Activated CD8-positive, alpha-beta T cell treated with anti-CD3 and anti-CD28 coated beads, Interleukin-2, amount 10 ng/mL, durations not matched to agents 7 days and 5 days (primary cell): Measurements from ENCODE around the gene PPP1R12C. TPM values are rescaled to one million over a fixed set of nuclear protein-coding genes. Genes with fewer than 3 reads are reported as not detected.

Experiments used
- ATAC-seq: fragments of 150-1000 bp; cut with Tn5 transposase; one replicate; pipeline ENCODE4 v1.10.0; 2021; ENCODE audit warnings: moderate library complexity
- CTCF ChIA-PET: fragments of 350-600 bp; sonication (Branson Sonifier 250); formaldehyde crosslinking; loops from one replicate; lab custom pipeline; 2021; ENCODE audit warnings: antibody characterized with exemption; lab: Charles Lee
- POLR2A ChIA-PET: fragments of 350-600 bp; sonication (Branson Sonifier 250); formaldehyde crosslinking; loops from one replicate; lab custom pipeline; 2021; ENCODE audit warnings: antibody characterized with exemption; lab: Charles Lee
- DNase-seq: peaks from one replicate; pipeline ENCODE4 v3.0.0-alpha.2; 2020
- H3K27ac Mint-ChIP-seq: one replicate; pipeline ENCODE4 v1.8.0; 2021; ENCODE audit warnings: mild to moderate bottlenecking, mixed read lengths
- H3K27me3 Mint-ChIP-seq: one replicate; pipeline ENCODE4 v1.8.0; 2021; ENCODE audit warnings: low read depth, mixed read lengths
- H3K36me3 Mint-ChIP-seq: one replicate; pipeline ENCODE4 v1.8.0; 2021; ENCODE audit warnings: low read depth, mixed read lengths
- H3K4me1 Mint-ChIP-seq: one replicate; pipeline ENCODE4 v1.8.0; 2021; ENCODE audit warnings: low read depth, mixed read lengths
- H3K4me3 Mint-ChIP-seq: one replicate; pipeline ENCODE4 v1.8.0; 2021; ENCODE audit warnings: mild to moderate bottlenecking, mixed read lengths
- H3K9me3 Mint-ChIP-seq: one replicate; pipeline ENCODE4 v1.8.0; 2022; ENCODE audit warnings: mixed read lengths; ENCODE audit not compliant: insufficient read depth
- total RNA-seq, 2 experiments: library from RNA; stranded (reverse); gene quantifications; one replicate each; pipeline ENCODE4 v1.2.3, GENCODE V29; 2021

Gene PPP1R12C
- total RNA-seq, 2 experiments from 2014 or later, result 137 to 142 TPM

GRCh38 chr19:55094456-55095259 lies 22.8 kb downstream of the PPP1R12C start:
- Mint-ChIP-seq H3K4me1 (peaks cover 3% of the 10 kb centered on the region), H3K27ac (no peak overlapping the region), H3K9me3 (no peaks in the 10 kb centered on the region), H3K27me3 (no peaks in the 10 kb centered on the region), H3K4me3 (no peak overlapping the region), H3K36me3 (peaks cover 14% of the 10 kb centered on the region)
- no peak for DNase-seq
- ChIA-PET CTCF (no interaction called here), POLR2A (no interaction called here)
- no peak for ATAC-seq

GRCh38 chr19:55092423-55093318 lies 24.8 kb downstream of the PPP1R12C start:
- no peak overlapping the region for H3K27ac Mint-ChIP-seq
- no peak for ATAC-seq
- CTCF ChIA-PET, result no interaction called here
- no peak overlapping the region for H3K4me3 Mint-ChIP-seq
- peaks cover 8% of the 10 kb centered on the region for H3K27me3 Mint-ChIP-seq
- H3K4me1 Mint-ChIP-seq, result peaks cover 17% of the 10 kb centered on the region
- no peaks in the 10 kb centered on the region for H3K9me3 Mint-ChIP-seq
- POLR2A ChIA-PET, result no interaction called here
- peaks cover 27% of the 10 kb centered on the region for H3K36me3 Mint-ChIP-seq
- no peak for DNase-seq

GRCh38 chr19:55091955-55092354 lies 25.5 kb downstream of the PPP1R12C start:
- Mint-ChIP-seq H3K4me1 (peaks cover 24% of the 10 kb centered on the region), H3K27me3 (peaks cover 15% of the 10 kb centered on the region), H3K36me3 (peaks cover 31% of the 10 kb centered on the region), H3K9me3 (no peaks in the 10 kb centered on the region), H3K27ac (no peak overlapping the region), H3K4me3 (no peak overlapping the region)
- no peak for ATAC-seq
- DNase-seq, result no peak
- ChIA-PET POLR2A (no interaction called here), CTCF (no interaction called here)

GRCh38 chr19:55091126-55091910 lies 26.1 kb downstream of the PPP1R12C start:
- POLR2A ChIA-PET, result no interaction called here
- ATAC-seq (no peak), DNase-seq (no peak)
- Mint-ChIP-seq H3K27ac (no peak overlapping the region), H3K9me3 (no peaks in the 10 kb centered on the region), H3K27me3 (peaks cover 17% of the 10 kb centered on the region), H3K4me3 (no peak overlapping the region), H3K4me1 (peaks cover 26% of the 10 kb centered on the region), H3K36me3 (peaks cover 31% of the 10 kb centered on the region)
- CTCF ChIA-PET, result no interaction called here

- ChIA-PET POLR2A (no interaction called here), CTCF (no interaction called here)
- no peaks in the 10 kb centered on the region for H3K9me3 Mint-ChIP-seq
- peaks cover 31% of the 10 kb centered on the region for H3K36me3 Mint-ChIP-seq
- H3K27me3 Mint-ChIP-seq, result peaks cover 23% of the 10 kb centered on the region
- DNase-seq (no peak), ATAC-seq (no peak)
- H3K4me1 Mint-ChIP-seq, result peaks cover 26% of the 10 kb centered on the region
- H3K27ac Mint-ChIP-seq, result no peak overlapping the region
- H3K4me3 Mint-ChIP-seq, result no peak overlapping the region
Observed at GRCh38 chr19:55090564-55090963, 26.9 kb downstream of the PPP1R12C start.

GRCh38 chr19:55089342-55089944 lies 28.0 kb downstream of the PPP1R12C start:
- Mint-ChIP-seq H3K4me3 (no peak overlapping the region), H3K36me3 (peaks cover 26% of the 10 kb centered on the region), H3K27me3 (peaks cover 31% of the 10 kb centered on the region), H3K4me1 (peaks cover 26% of the 10 kb centered on the region), H3K27ac (no peak overlapping the region), H3K9me3 (no peaks in the 10 kb centered on the region)
- ChIA-PET CTCF (interaction anchor here (0.8 to 2.2 kb wide), 7 partner anchors 9 to 415 kb away, joined by 3 to 10 read pairs (median 5); partner anchors contain the start of gene PPP1R12C), POLR2A (no interaction called here)
- DNase-seq (no peak), ATAC-seq (no peak)

- DNase-seq, result peak; percentile 80
- Mint-ChIP-seq H3K36me3 (peaks cover 26% of the 10 kb centered on the region), H3K27ac (peak overlapping the region; percentile 43), H3K27me3 (peaks cover 35% of the 10 kb centered on the region), H3K4me1 (peaks cover 26% of the 10 kb centered on the region), H3K9me3 (no peaks in the 10 kb centered on the region), H3K4me3 (peak overlapping the region; percentile 31)
- ChIA-PET POLR2A (no interaction called here), CTCF (interaction anchor here (0.7 to 2.2 kb wide), 21 partner anchors 8 to 700 kb away, joined by 3 to 10 read pairs (median 4); partner anchors contain the start of genes KMT5C, PPP1R12C and TMEM238)
- peak; percentile 28 for ATAC-seq
Observed at GRCh38 chr19:55088543-55089341, 28.7 kb downstream of the PPP1R12C start.

GRCh38 chr19:55088021-55088451 lies 29.4 kb downstream of the PPP1R12C start:
- Mint-ChIP-seq H3K9me3 (no peaks in the 10 kb centered on the region), H3K4me3 (peak overlapping the region; percentile 31), H3K4me1 (peaks cover 26% of the 10 kb centered on the region), H3K36me3 (peaks cover 26% of the 10 kb centered on the region), H3K27me3 (peaks cover 38% of the 10 kb centered on the region), H3K27ac (peak overlapping the region; percentile 43)
- DNase-seq (no peak), ATAC-seq (no peak)
- ChIA-PET CTCF (interaction anchor here (0.7 to 2.2 kb wide), 17 partner anchors 8 to 700 kb away, joined by 3 to 10 read pairs (median 4); partner anchors contain the start of genes KMT5C and TMEM238), POLR2A (no interaction called here)

- H3K4me3 Mint-ChIP-seq, result no peak overlapping the region
- ChIA-PET POLR2A (no interaction called here), CTCF (interaction anchor here (0.8 to 2.2 kb wide), 10 partner anchors 7 to 380 kb away, joined by 4 to 10 read pairs (median 6); partner anchors contain the start of gene KMT5C)
- H3K36me3 Mint-ChIP-seq, result peaks cover 27% of the 10 kb centered on the region
- peaks cover 43% of the 10 kb centered on the region for H3K27me3 Mint-ChIP-seq
- DNase-seq (no peak), ATAC-seq (no peak)
- no peaks in the 10 kb centered on the region for H3K9me3 Mint-ChIP-seq
- H3K27ac Mint-ChIP-seq, result no peak overlapping the region
- peaks cover 27% of the 10 kb centered on the region for H3K4me1 Mint-ChIP-seq
Observed at GRCh38 chr19:55087542-55087901, 29.9 kb downstream of the PPP1R12C start.

GRCh38 chr19:55086730-55087541 lies 30.5 kb downstream of the PPP1R12C start:
- Mint-ChIP-seq H3K27ac (no peak overlapping the region), H3K36me3 (peaks cover 30% of the 10 kb centered on the region), H3K4me3 (no peak overlapping the region), H3K9me3 (no peaks in the 10 kb centered on the region), H3K4me1 (peaks cover 32% of the 10 kb centered on the region), H3K27me3 (peaks cover 47% of the 10 kb centered on the region)
- POLR2A ChIA-PET, result interaction anchor here (0.5 kb wide), 1 partner anchor 19 kb away, joined by 3 read pairs; no protein-coding TSS in a partner anchor
- ATAC-seq (peak; percentile 30), DNase-seq (peak; percentile 54)
- CTCF ChIA-PET, result interaction anchor here (1.1 to 1.2 kb wide), 2 partner anchors 73 to 381 kb away, joined by 4 to 7 read pairs; no protein-coding TSS in a partner anchor
